GM19193 (cell line): ENCODE data around the gene PAX2.

Source experiments
- POLR2A ChIP-seq: IDR thresholded peaks from 4 replicates; pipeline ENCODE4 v1.6.1; 2011; ENCODE audit not compliant: insufficient read depth, insufficient read length; ENCODE audit errors: extremely low read depth

The PAX2 gene

DNA sequence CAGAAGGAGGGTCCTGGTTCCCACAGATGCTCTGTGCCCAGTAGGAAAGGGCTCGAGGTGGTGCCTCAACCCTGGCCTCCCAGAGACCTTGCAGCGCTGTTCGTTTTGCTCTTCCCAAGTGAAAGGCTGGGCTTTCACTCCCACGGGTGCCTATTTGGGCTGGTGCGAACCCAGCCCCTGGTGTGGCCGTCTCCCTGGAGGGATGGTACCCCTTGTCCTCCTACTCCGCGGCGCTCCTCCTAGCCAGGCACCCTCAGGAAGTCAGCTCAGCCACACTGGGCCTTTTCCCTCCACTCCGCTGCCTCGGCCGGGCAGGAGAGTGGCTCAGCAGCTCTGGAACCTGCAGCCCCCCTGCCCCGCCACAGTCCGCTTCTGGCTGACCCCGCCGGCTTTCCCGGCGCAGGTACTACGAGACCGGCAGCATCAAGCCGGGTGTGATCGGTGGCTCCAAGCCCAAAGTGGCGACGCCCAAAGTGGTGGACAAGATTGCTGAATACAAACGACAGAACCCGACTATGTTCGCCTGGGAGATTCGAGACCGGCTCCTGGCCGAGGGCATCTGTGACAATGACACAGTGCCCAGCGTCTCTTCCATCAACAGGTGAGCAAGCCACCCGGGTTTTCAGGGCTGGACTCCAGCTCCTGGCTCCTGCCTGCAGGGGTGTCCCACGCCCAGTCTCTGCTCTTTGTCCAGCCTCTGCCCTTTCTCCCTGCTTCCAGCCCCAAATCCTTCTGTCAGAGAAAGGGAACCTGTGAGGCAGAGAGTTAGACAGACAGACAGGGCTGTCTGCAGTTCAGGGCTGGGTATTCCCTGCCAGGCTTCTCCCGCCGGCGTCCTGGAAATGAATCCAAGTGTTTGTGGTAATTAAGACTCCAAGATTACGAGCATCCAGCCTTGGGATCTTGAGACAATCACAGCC is 5.2 kb downstream of the PAX2 start:
- TF ChIP-seq POLR2A = no peak

GRCh38 chr10:100751211-100751933 is 6.0 kb downstream of the PAX2 start:
- TF ChIP-seq POLR2A = no peak

DNA sequence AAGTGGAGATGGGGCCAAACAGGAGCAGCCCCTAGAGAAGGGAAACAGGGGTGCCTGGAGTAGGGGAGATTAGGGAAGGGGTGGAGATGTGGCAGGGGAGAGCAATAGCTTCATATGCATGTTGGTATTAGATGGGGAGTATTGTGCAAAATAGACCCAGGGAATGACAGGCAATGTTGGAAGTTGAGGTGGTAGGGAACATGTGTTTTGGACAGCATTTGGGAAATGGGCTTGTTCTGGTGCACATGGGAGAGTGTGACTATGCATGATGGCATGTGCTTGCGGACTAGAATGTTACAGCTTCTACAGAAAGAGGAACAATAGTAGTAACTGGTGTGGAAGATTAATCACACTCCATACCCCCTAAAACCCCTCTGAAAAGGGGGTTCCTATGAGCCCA is 10.4 kb downstream of the PAX2 start:
- no peak for TF ChIP-seq POLR2A

GRCh38 chr10:100759331-100759730 is 13.9 kb downstream of the PAX2 start:
- no peak for TF ChIP-seq POLR2A

- TF ChIP-seq POLR2A = no peak
Measured at GRCh38 chr10:100760726-100761125, 15.3 kb downstream of the PAX2 start.

DNA sequence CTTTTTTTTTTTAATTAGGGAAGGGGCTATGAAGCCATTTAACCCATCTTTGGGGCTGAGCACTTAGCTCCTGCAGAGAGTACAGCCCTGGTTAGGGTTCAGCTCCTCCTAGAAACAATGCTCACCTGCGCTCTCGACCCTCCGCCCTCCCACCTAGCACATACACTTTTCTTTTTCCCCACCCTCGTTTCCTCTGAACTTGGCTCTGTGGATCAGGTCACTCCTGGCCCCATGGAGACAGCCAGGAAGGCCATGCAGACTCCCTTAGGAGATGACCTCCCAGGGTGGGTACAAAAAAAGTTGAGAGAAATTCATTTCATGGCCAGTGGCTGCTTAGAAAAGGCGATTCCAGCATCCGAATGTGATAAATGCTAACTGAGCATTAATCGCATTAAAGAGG is 15.8 kb downstream of the PAX2 start:
- no peak for TF ChIP-seq POLR2A

- no peak for TF ChIP-seq POLR2A
Measured at GRCh38 chr10:100763043-100763747, 17.8 kb downstream of the PAX2 start.

DNA sequence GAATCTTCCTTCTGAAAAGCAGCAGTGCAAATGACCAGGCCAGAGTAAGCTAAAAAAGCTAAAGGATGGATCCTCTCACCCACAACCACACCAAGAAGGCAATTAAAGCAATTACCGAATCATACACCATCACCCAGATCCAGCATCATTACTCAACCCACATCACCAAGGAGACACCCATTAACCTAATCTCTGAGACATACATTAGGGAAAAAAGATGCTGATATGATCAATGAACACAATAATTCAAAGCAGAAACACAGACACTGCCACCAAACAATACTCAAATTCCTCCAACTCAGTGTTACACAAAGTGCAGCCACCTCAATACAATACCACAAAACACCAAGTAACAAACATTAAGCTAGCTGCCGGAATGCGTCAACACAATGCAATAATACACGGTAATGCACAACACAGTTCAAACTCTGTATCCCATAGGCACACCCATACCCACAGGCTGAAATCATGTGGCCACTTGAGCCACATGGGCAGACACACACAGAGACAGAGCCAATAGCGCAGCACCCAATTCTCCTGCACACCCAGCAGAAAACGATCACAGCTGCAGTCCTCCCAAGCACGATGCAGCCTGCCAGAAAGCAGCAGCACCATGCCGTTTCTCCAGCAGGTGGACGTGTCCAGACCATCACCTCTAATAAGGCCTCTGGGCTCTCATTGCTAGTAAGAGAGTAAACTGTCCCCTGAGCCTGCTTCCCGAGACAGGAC is 21.5 kb downstream of the PAX2 start:
- TF ChIP-seq POLR2A = no peak

DNA sequence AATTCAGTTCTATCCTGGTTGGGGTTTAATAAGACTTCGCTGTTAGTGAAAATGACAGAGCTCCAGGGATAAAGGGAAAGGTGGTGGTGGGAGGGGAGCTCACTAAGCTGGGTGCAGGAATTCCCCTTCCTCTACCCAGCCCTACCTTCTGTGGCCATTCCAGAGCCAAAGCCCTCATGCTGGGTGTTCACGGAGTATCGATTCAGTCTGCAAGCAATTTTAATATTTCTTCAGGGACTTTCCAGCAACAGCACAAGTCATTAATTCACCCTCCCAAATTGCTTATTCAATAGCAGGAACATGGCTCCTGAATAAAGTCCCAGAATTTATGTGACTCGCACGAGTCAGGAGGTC is 22.0 kb downstream of the PAX2 start:
- no peak for TF ChIP-seq POLR2A

DNA sequence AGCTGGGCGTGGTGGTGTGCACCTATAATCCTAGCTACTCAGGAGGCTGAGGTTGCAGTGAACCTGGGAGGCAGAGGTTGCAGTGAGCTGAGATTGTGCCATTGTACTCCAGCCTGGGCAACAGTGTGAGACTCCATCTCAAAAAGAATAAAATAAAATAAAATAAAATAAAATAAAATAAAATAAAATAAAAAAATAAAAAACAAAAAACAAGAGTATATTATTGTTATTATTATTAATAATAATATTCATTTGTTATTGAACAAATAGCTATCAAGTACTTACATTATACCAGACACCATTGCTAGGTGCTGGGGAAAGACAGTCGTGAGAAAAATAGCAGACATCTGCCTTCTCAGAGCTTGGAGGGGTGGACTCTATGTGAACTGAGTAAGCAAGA is 24.1 kb downstream of the PAX2 start:
- TF ChIP-seq POLR2A = no peak

DNA sequence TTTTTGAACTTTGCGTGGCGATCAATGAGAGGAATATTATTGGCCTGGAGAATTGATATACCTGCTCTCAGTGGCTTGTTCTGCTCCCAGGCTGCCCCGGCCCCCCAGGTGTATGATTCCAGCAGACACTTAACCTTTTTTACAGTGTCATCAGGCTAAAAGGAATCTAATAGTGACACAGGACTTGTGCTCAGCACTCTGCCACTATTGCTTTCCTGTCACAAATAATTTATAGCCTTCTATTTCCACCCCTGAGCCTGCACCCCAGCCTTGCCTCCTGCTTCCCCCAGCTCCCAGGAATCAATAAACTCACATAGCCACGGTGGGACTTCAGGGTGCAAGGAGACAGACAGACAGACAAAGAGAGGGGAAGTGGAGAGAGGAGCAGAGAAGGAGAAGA is 28.3 kb downstream of the PAX2 start:
- TF ChIP-seq POLR2A = no peak

DNA sequence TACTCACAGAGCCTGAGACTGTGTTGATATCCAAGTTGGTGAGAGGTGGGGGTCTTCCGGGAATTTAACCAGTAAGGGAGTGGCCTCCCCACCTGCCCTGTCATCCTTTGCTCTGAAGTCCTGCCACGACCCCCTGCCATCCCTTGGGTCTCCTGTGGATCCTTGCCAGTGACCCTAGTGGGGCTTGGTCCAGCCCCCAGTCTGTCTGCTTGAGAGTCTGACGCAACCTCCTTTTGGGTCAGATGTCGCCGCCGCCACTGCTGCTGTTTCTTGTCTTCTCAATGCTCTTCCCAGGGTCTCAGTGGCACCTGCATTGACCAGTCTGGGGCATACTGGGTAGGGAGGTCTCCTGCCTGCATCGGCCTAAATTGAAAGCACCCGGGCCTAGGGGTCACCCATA is 28.8 kb downstream of the PAX2 start:
- TF ChIP-seq POLR2A = no peak

GRCh38 chr10:100774876-100775275 is 29.5 kb downstream of the PAX2 start:
- TF ChIP-seq POLR2A = no peak

DNA sequence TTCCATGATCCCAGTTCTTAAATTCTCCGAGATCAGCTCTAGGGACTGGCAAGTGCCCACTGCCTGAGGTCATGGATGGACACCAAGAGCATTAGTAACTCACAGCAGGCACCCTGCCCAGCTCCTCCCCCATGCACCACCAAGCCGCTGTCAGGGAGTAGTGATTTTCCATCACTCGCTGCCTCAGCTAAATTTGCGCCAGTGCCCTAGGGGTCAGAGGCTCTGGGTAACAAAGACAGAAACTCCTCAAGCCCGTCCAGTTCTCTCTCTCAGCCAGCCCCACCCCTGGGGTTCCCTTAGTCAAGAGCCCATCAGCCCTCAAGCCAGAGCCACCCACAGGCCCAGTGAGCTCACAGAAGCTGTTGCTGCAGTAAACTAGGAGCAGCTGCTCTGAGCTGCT is 30.0 kb downstream of the PAX2 start:
- no peak for TF ChIP-seq POLR2A

DNA sequence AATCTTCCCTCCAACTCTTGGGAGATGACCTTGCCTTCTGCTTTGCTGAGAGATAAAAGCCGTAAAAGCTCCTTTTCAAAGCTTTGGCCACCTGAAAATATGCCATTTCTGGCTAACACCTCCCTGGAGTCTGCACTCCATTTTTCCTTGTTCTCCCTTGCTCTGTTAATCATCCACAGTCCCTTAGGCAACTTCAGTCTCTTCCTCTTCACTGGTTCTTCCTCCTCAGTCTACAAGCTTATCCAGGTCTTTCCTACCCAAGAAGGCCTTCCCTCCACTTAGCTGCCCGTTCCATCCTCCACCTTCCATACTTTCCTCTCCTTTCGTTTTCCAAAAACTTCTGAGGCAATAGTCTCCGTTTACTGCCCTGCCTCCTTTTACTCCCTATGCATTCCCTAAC is 30.5 kb downstream of the PAX2 start:
- TF ChIP-seq POLR2A = no peak
